ENCODE data around the gene RGS11.

Gene RGS11

DNA sequence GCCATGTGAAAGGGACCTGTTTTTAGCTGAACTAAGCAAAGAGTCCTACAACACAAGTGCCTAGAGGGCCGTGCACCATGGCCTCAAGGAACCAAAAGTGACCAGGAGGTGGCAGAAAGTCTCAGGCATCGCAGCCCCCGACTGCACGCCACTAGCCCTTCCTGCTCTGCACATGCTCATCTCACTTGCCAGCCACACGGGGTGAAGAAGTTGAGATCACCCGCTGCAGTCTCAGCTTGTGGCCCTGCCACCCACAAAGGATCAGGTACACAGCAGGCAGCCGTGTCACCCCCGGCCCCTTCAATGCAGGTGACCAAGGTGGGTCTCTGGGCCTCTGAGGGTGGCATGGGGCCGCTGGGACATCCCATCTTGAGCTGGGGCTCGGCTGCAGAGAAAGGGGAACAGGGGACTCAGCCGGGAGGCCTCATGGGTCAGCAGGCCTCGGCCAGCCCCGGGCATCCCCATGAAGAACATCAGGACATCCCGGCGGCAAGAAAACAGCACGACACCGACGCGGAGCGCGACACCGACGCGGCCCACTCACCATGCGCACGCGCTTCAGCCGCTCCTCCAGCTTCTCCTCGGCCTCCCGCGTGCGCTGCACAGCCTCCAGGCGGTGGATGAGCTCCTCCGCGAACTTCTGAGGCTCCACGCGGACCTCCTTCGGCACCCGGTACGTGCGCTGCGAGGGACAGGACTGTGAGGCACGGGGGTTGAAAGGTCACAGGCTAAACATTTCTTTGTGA is 28.2 kb upstream of the RGS11 start (continued):
- TF ChIP-seq TSHZ2 (CRISPR knock-in tag; IDR thresholded peaks at IDR 0.05) = no peak
- TF ChIP-seq ZFP3 (CRISPR knock-in tag; IDR thresholded peaks at IDR 0.05) = no peak
- no peak for TF ChIP-seq GLIS3 (CRISPR knock-in tag; IDR thresholded peaks at IDR 0.05)
- TF ChIP-seq CSDC2 (CRISPR knock-in tag; IDR thresholded peaks at IDR 0.05) = no peak
- no peak for TF ChIP-seq TCF4 (CRISPR knock-in tag; IDR thresholded peaks at IDR 0.05; ENCODE audit: borderline replicate concordance)
- no peak for TF ChIP-seq ZNF565 (CRISPR knock-in tag; conservative IDR thresholded peaks at IDR 0.05; ENCODE audit: low read depth)

GRCh38 chr16:301950-302349 is 26.2 kb upstream of the RGS11 start:
- ATAC-seq = no peak
- TF ChIP-seq PATZ1 (CRISPR knock-in tag; IDR thresholded peaks at IDR 0.05; ENCODE audit: borderline replicate concordance) (no peak), TSHZ2 (CRISPR knock-in tag; IDR thresholded peaks at IDR 0.05) (no peak)

GRCh38 chr16:301235-301634 is 25.5 kb upstream of the RGS11 start:
- no peak for ATAC-seq
- TF ChIP-seq ZFP30 (CRISPR knock-in tag; IDR thresholded peaks at IDR 0.05) (no peak), ZC3H10 (CRISPR knock-in tag; IDR thresholded peaks at IDR 0.05) (no peak), BACH2 (CRISPR knock-in tag; IDR thresholded peaks at IDR 0.05; ENCODE audit: borderline replicate concordance) (no peak), ISL1 (CRISPR knock-in tag; IDR thresholded peaks at IDR 0.05) (no peak), RARB (CRISPR knock-in tag; IDR thresholded peaks at IDR 0.05) (no peak), ESRRG (CRISPR knock-in tag; IDR thresholded peaks at IDR 0.05) (no peak), TSHZ2 (CRISPR knock-in tag; IDR thresholded peaks at IDR 0.05) (no peak), CSRNP3 (CRISPR knock-in tag; IDR thresholded peaks at IDR 0.05) (no peak), ZFP3 (CRISPR knock-in tag; IDR thresholded peaks at IDR 0.05) (no peak), CSDC2 (CRISPR knock-in tag; IDR thresholded peaks at IDR 0.05) (no peak), ARNTL (CRISPR knock-in tag; IDR thresholded peaks at IDR 0.05; ENCODE audit: borderline replicate concordance, low read depth) (no peak), PATZ1 (CRISPR knock-in tag; IDR thresholded peaks at IDR 0.05; ENCODE audit: borderline replicate concordance) (no peak), OSR1 (CRISPR knock-in tag; IDR thresholded peaks at IDR 0.05) (no peak), SNAI2 (CRISPR knock-in tag; IDR thresholded peaks at IDR 0.05) (no peak), ZNF8 (CRISPR knock-in tag; IDR thresholded peaks at IDR 0.05) (no peak), ZNF70 (CRISPR knock-in tag; IDR thresholded peaks at IDR 0.05) (no peak), GLIS3 (CRISPR knock-in tag; IDR thresholded peaks at IDR 0.05) (no peak)
- TF ChIP-seq, protein P1, sequence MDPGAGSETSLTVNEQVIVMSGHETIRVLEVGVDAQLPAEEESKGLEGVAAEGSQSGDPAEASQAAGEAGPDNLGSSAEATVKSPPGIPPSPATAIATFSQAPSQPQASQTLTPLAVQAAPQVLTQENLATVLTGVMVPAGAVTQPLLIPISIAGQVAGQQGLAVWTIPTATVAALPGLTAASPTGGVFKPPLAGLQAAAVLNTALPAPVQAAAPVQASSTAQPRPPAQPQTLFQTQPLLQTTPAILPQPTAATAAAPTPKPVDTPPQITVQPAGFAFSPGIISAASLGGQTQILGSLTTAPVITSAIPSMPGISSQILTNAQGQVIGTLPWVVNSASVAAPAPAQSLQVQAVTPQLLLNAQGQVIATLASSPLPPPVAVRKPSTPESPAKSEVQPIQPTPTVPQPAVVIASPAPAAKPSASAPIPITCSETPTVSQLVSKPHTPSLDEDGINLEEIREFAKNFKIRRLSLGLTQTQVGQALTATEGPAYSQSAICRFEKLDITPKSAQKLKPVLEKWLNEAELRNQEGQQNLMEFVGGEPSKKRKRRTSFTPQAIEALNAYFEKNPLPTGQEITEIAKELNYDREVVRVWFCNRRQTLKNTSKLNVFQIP (CRISPR knock-in tag; IDR thresholded peaks at IDR 0.05; ENCODE audit: borderline replicate concordance, low read depth) = no peak
